ENCODE data around the gene NGLY1. TPM values are rescaled to one million over a fixed set of nuclear protein-coding genes. Genes with fewer than 3 reads are reported as not detected.

Gene NGLY1
- total RNA-seq, 1 experiment from 2014 or later = 27.0 TPM

DNA sequence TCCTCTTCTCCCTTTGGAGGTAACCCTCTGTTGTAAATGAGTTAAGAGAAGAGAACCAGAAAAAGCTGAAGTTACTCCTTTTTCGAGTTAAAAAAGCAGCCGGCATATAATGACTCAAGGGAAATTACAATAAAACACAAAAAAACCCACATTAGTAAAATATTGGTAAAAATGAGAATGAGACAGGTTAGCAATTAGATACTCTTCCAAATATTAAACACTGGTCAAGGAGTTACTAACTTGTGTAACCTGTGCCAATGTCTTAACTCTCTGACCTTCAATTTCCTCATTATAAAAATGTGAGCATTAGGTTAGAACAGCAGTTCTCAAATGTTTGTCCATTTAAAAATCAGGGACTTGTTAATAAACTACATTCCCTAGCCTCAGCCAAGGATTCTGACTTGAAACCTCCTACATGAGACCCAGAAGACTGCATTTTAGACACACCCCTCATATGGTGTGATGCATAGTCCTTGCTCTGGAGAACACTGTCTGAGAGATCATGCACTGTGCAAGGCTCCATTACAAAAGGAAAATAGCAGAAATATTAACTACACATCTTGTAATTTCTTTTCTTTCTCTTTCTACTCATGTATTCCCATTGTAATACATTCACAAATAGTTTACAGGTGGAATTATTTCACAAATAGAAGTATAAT, 75.8 kb downstream of the NGLY1 start:
- Histone ChIP-seq H2BK120ac (ENCODE audit: low read depth, low read length, poor library complexity, severe bottlenecking) (no peak overlapping the region), H3K27me3 (ENCODE audit: insufficient read depth, low read length) (no peaks in the 10 kb centered on the region), H3K4me2 (ENCODE audit: insufficient read depth, insufficient read length, low read length) (no peak overlapping the region), H3K4ac (ENCODE audit: low read depth, low read length) (no peak overlapping the region), H3K23ac (ENCODE audit: insufficient read length, low read depth, low read length) (no peak overlapping the region), H2BK15ac (ENCODE audit: low read depth, low read length) (no peak overlapping the region), H3K79me1 (ENCODE audit: insufficient read depth, low read depth, low read length, poor library complexity, severe bottlenecking) (no peaks in the 10 kb centered on the region), H3K14ac (ENCODE audit: insufficient read depth, low read length) (no peak overlapping the region), H3K18ac (ENCODE audit: insufficient read length, low read depth, low read length) (no peak overlapping the region), H4K8ac (replicated peaks; ENCODE audit: insufficient read length, low read depth, low read length) (no peak overlapping the region), H2BK12ac (ENCODE audit: insufficient read length, low read depth, low read length) (no peak overlapping the region), H2BK5ac (ENCODE audit: insufficient read length, low read length) (no peak overlapping the region), H4K5ac (ENCODE audit: insufficient read length, low read depth, low read length) (no peak overlapping the region), H3T11ph (ENCODE audit: low read length) (no peak overlapping the region), H3K4me1 (ENCODE audit: insufficient read depth, low read length) (no peaks in the 10 kb centered on the region), H3K9ac (ENCODE audit: extremely low read depth, insufficient read length, low read length) (no peak overlapping the region), H2BK20ac (ENCODE audit: low read depth, low read length, poor library complexity, severe bottlenecking) (no peak overlapping the region), H3K27ac (ENCODE audit: insufficient read length, low read depth, low read length) (no peak overlapping the region), H2AK5ac (ENCODE audit: insufficient read length, low read length) (no peak overlapping the region), H3K9me3 (ENCODE audit: control insufficient read depth, low read depth, low read length) (no peaks in the 10 kb centered on the region), H2AFZ (ENCODE audit: low read length) (no peak overlapping the region), H3K56ac (ENCODE audit: insufficient read length, low read depth, low read length) (no peak overlapping the region), H4K20me1 (ENCODE audit: control insufficient read depth, insufficient read depth, insufficient read length) (no peaks in the 10 kb centered on the region), H4K91ac (ENCODE audit: insufficient read length, low read depth, low read length) (no peak overlapping the region), H3K79me2 (ENCODE audit: insufficient read depth, low read length) (no peaks in the 10 kb centered on the region), H3K23me2 (ENCODE audit: insufficient read length, low read depth, low read length, poor library complexity, severe bottlenecking) (no peaks in the 10 kb centered on the region)
- H3K27ac Mint-ChIP-seq = no peak overlapping the region
- H3K36me3 Mint-ChIP-seq (ENCODE audit: insufficient read depth in 1 of 3, low read depth in 3 of 3) = no peaks in the 10 kb centered on the region
- no peaks in the 10 kb centered on the region for H3K9me3 Mint-ChIP-seq
- no CpG with 5 or more reads among the region's 2 CpGs for WGBS (ENCODE audit: extremely low coverage, insufficient read length, low lambda C conversion rate)
- no peaks in the 10 kb centered on the region for H3K27me3 Mint-ChIP-seq (ENCODE audit: low read depth)
- no peak overlapping the region for H3K4me3 Mint-ChIP-seq
- no peak for DNase-seq
- no peaks in the 10 kb centered on the region for H3K4me1 Mint-ChIP-seq
- TF ChIP-seq, protein P1, sequence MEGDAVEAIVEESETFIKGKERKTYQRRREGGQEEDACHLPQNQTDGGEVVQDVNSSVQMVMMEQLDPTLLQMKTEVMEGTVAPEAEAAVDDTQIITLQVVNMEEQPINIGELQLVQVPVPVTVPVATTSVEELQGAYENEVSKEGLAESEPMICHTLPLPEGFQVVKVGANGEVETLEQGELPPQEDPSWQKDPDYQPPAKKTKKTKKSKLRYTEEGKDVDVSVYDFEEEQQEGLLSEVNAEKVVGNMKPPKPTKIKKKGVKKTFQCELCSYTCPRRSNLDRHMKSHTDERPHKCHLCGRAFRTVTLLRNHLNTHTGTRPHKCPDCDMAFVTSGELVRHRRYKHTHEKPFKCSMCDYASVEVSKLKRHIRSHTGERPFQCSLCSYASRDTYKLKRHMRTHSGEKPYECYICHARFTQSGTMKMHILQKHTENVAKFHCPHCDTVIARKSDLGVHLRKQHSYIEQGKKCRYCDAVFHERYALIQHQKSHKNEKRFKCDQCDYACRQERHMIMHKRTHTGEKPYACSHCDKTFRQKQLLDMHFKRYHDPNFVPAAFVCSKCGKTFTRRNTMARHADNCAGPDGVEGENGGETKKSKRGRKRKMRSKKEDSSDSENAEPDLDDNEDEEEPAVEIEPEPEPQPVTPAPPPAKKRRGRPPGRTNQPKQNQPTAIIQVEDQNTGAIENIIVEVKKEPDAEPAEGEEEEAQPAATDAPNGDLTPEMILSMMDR (conservative IDR thresholded peaks at IDR 0.05) = no peak
